SK-N-SH (cell line): ENCODE measurements around the gene SRCIN1.

ENCODE experiments used
- CTCF ChIP-seq: fragments of 200-600 bp; sonication (generic); IDR thresholded peaks from 2 replicates; pipeline ENCODE4 v1.6.1; 2017; ENCODE audit warnings: antibody characterized with exemption, mild to moderate bottlenecking, moderate library complexity
- EZH2phosphoT487 ChIP-seq: fragments of 200-600 bp; sonication (generic); IDR thresholded peaks from 2 replicates; pipeline ENCODE4 v1.6.1; 2017; ENCODE audit warnings: low read depth, mixed run types, mild to moderate bottlenecking, antibody characterized with exemption, moderate library complexity, borderline replicate concordance
- GATA2 ChIP-seq: sonication (generic); formaldehyde crosslinking; IDR thresholded peaks from 2 replicates; pipeline ENCODE4 v1.5.0; 2020; ENCODE audit warnings: mild to moderate bottlenecking, missing genetic modification reagents
- JUND ChIP-seq: IDR thresholded peaks from 2 replicates; pipeline ENCODE4 v1.4.0; 2012

- TF ChIP-seq JUND (no peak), EZH2phosphoT487 (no peak), CTCF (no peak), GATA2 (CRISPR knock-in tag) (no peak)
Measured at GRCh38 chr17:38485146-38485468, 120.6 kb downstream of the SRCIN1 start.
